Osteoblast (primary cell): Measurements from ENCODE around the gene RPS6KA3. TPM values are rescaled to one million over a fixed set of nuclear protein-coding genes. Genes with fewer than 3 reads are reported as not detected.

Source experiments
- DNase-seq: peaks from one replicate; pipeline ENCODE4 v3.0.0; 2011; ENCODE audit warnings: low spot score, mixed read lengths; ENCODE audit not compliant: insufficient read length; ENCODE audit errors: missing footprints
- H2AFZ ChIP-seq: 2 replicates; pipeline ENCODE4 v1.6.0; 2011; ENCODE audit warnings: mild to moderate bottlenecking, low read length
- H3K27ac ChIP-seq: 2 replicates; pipeline ENCODE4 v1.5.1; 2011; ENCODE audit warnings: mild to moderate bottlenecking, low read depth, low read length, moderate library complexity
- H3K27me3 ChIP-seq: 2 replicates; pipeline ENCODE4 v1.6.0; 2012; ENCODE audit warnings: mild to moderate bottlenecking, control low read depth, inconsistent platforms, low read length, moderate library complexity; ENCODE audit not compliant: insufficient read depth
- H3K36me3 ChIP-seq: 2 replicates; pipeline ENCODE4 v1.5.1; 2011; ENCODE audit warnings: mild to moderate bottlenecking, low read length, control low read depth, moderate library complexity; ENCODE audit not compliant: insufficient read depth
- H3K4me1 ChIP-seq: 2 replicates; pipeline ENCODE4 v1.5.1; 2011; ENCODE audit warnings: mild to moderate bottlenecking, low read length, control low read depth, moderate library complexity; ENCODE audit not compliant: insufficient read depth
- H3K4me2 ChIP-seq: 2 replicates; pipeline ENCODE4 v1.6.0; 2011; ENCODE audit warnings: mild to moderate bottlenecking, low read length; ENCODE audit not compliant: insufficient read depth
- H3K4me3 ChIP-seq: fragments of 200-600 bp; sonication (generic); 3 replicates; pipeline ENCODE4 v1.5.1; 2012; ENCODE audit warnings: mild to moderate bottlenecking, low read length, inconsistent platforms; ENCODE audit not compliant: insufficient read depth
- H3K79me2 ChIP-seq: 2 replicates; pipeline ENCODE4 v1.6.0; 2012; ENCODE audit warnings: mild to moderate bottlenecking, low read length, control low read depth, inconsistent platforms; ENCODE audit not compliant: insufficient read depth
- H3K9me3 ChIP-seq: 2 replicates; pipeline ENCODE4 v1.5.1; 2011; ENCODE audit warnings: low read depth, low read length, control low read depth
- H4K20me1 ChIP-seq: 2 replicates; pipeline ENCODE4 v1.6.0; 2012; ENCODE audit warnings: mild to moderate bottlenecking, low read length, control low read depth; ENCODE audit not compliant: insufficient read depth
- CTCF ChIP-seq: IDR thresholded peaks from 2 replicates; pipeline ENCODE4 v1.5.1; 2011; ENCODE audit warnings: mild to moderate bottlenecking, low read depth, low read length, moderate library complexity; ENCODE audit errors: extremely low read depth
- total RNA-seq: library from RNA; depleted of rRNA; stranded (reverse); fragments of >200 nt; gene quantifications from 2 replicates; pipeline ENCODE4 v1.2.3, GENCODE V29; 2012

Gene RPS6KA3
- total RNA-seq, 1 donor, result 54.6 TPM

GRCh38 chrX:20267607-20267930, 860 bp upstream of the RPS6KA3 start:
- H3K4me3 ChIP-seq, result peak overlapping the region; percentile 79
- no peak overlapping the region for H3K27ac ChIP-seq
- no peaks in the 10 kb centered on the region for H4K20me1 ChIP-seq
- peak overlapping the region; percentile 79 for H3K4me2 ChIP-seq
- DNase-seq, result peak; percentile 75
- no peaks in the 10 kb centered on the region for H3K27me3 ChIP-seq
- H2AFZ ChIP-seq, result peak overlapping the region; percentile 85
- TF ChIP-seq CTCF, result no peak
- H3K79me2 ChIP-seq, result peaks cover 19% of the 10 kb centered on the region
- H3K36me3 ChIP-seq, result no peaks in the 10 kb centered on the region
- no peaks in the 10 kb centered on the region for H3K9me3 ChIP-seq
- H3K4me1 ChIP-seq, result peaks cover 19% of the 10 kb centered on the region

- H3K4me2 ChIP-seq, result peak overlapping the region; percentile 77
- no peak for TF ChIP-seq CTCF
- no peaks in the 10 kb centered on the region for H3K9me3 ChIP-seq
- peaks cover 35% of the 10 kb centered on the region for H3K79me2 ChIP-seq
- H3K27me3 ChIP-seq, result no peaks in the 10 kb centered on the region
- peaks cover 19% of the 10 kb centered on the region for H3K4me1 ChIP-seq
- peak; percentile 90 for DNase-seq
- peaks cover 11% of the 10 kb centered on the region for H4K20me1 ChIP-seq
- peak overlapping the region; percentile 97 for H3K27ac ChIP-seq
- no peaks in the 10 kb centered on the region for H3K36me3 ChIP-seq
- H3K4me3 ChIP-seq, result peak overlapping the region; percentile 79
- H2AFZ ChIP-seq, result no peak overlapping the region
Measured at GRCh38 chrX:20265726-20266681, 705 bp downstream of the RPS6KA3 start.

GRCh38 chrX:20265221-20265725, 1.4 kb downstream of the RPS6KA3 start:
- no peak for TF ChIP-seq CTCF
- Histone ChIP-seq H3K4me1 (peaks cover 22% of the 10 kb centered on the region), H2AFZ (no peak overlapping the region), H3K79me2 (peaks cover 42% of the 10 kb centered on the region), H4K20me1 (peaks cover 15% of the 10 kb centered on the region), H3K4me3 (peak overlapping the region; percentile 79), H3K4me2 (peak overlapping the region; percentile 77), H3K27me3 (no peaks in the 10 kb centered on the region), H3K36me3 (no peaks in the 10 kb centered on the region), H3K27ac (peak overlapping the region; percentile 97), H3K9me3 (no peaks in the 10 kb centered on the region)
- DNase-seq, result peak; percentile 92

GRCh38 chrX:20263474-20263873, 3.2 kb downstream of the RPS6KA3 start:
- Histone ChIP-seq H3K79me2 (peaks cover 58% of the 10 kb centered on the region), H3K4me2 (peak overlapping the region; percentile 77), H3K9me3 (no peaks in the 10 kb centered on the region), H3K27me3 (no peaks in the 10 kb centered on the region), H3K27ac (peak overlapping the region; percentile 97), H2AFZ (no peak overlapping the region), H3K36me3 (no peaks in the 10 kb centered on the region), H4K20me1 (peaks cover 15% of the 10 kb centered on the region), H3K4me3 (no peak overlapping the region), H3K4me1 (peaks cover 18% of the 10 kb centered on the region)
- peak; percentile 35 for DNase-seq
- no peak for TF ChIP-seq CTCF
